HepG2 (cell line): Measurements from ENCODE around the gene MRPS18C. TPM values are rescaled to one million over a fixed set of nuclear protein-coding genes. Genes with fewer than 3 reads are reported as not detected.

Experiments used
- BRF2 ChIP-seq: sonication (generic); formaldehyde crosslinking; IDR thresholded peaks from 2 replicates; pipeline ENCODE4 v1.8.1; 2022; ENCODE audit warnings: mild to moderate bottlenecking, missing genetic modification reagents
- CREBL2 ChIP-seq: sonication (generic); formaldehyde crosslinking; IDR thresholded peaks from 2 replicates; pipeline ENCODE4 v1.8.1; 2023; ENCODE audit warnings: missing genetic modification reagents, mild to moderate bottlenecking, borderline replicate concordance
- HMGXB3 ChIP-seq: sonication (generic); formaldehyde crosslinking; IDR thresholded peaks from 2 replicates; pipeline ENCODE4 v1.4.0; 2020; ENCODE audit warnings: missing genetic modification reagents, borderline replicate concordance
- KMT2B ChIP-seq: IDR thresholded peaks from 2 replicates; pipeline ENCODE4 v1.6.1; 2016; ENCODE audit warnings: missing genetic modification reagents, missing compliant biosample characterization
- MAF1 ChIP-seq: sonication (generic); formaldehyde crosslinking; IDR thresholded peaks from 2 replicates; pipeline ENCODE4 v1.5.0; 2020; ENCODE audit warnings: missing genetic modification reagents, borderline replicate concordance
- NFE2L2 ChIP-seq: fragments of 150-350 bp; IDR thresholded peaks from 2 replicates; pipeline ENCODE4 v1.6.1; 2014; ENCODE audit warnings: low read length
- PRDM4 ChIP-seq: sonication (generic); formaldehyde crosslinking; IDR thresholded peaks from 2 replicates; pipeline ENCODE4 v1.9.0; 2021; ENCODE audit warnings: missing genetic modification reagents, borderline replicate concordance
- RELA ChIP-seq: sonication (generic); formaldehyde crosslinking; IDR thresholded peaks from 2 replicates; pipeline ENCODE4 v1.4.0; 2020; ENCODE audit warnings: missing genetic modification reagents
- SETDB1 ChIP-seq: sonication (generic); formaldehyde crosslinking; IDR thresholded peaks from 2 replicates; pipeline ENCODE4 v1.5.1; 2020; ENCODE audit warnings: missing genetic modification reagents, mild to moderate bottlenecking, borderline replicate concordance
- TBX3 ChIP-seq: fragments of 450-650 bp; IDR thresholded peaks from 2 replicates; pipeline ENCODE4 v1.6.1; 2017; ENCODE audit warnings: antibody characterized with exemption, mild to moderate bottlenecking, inconsistent platforms, borderline replicate concordance
- ZC3H4 ChIP-seq: sonication (generic); formaldehyde crosslinking; IDR thresholded peaks from 2 replicates; pipeline ENCODE4 v1.4.0; 2020; ENCODE audit warnings: missing genetic modification reagents, borderline replicate concordance
- ZFP91 ChIP-seq: sonication (generic); formaldehyde crosslinking; IDR thresholded peaks from 2 replicates; pipeline ENCODE4 v1.9.0; 2022; ENCODE audit warnings: missing genetic modification reagents, mild to moderate bottlenecking, borderline replicate concordance
- ZNF232 ChIP-seq: sonication (generic); formaldehyde crosslinking; IDR thresholded peaks from 2 replicates; pipeline ENCODE4 v1.4.0; 2020; ENCODE audit warnings: missing genetic modification reagents, borderline replicate concordance
- ZNF33B ChIP-seq: sonication (generic); formaldehyde crosslinking; IDR thresholded peaks from 2 replicates; pipeline ENCODE4 v1.5.1; 2020; ENCODE audit warnings: mild to moderate bottlenecking, missing genetic modification reagents
- ZNF354B ChIP-seq: sonication (generic); formaldehyde crosslinking; IDR thresholded peaks from 2 replicates; pipeline ENCODE4 v1.8.0; 2022; ENCODE audit warnings: mild to moderate bottlenecking, missing genetic modification reagents
- ZNF530 ChIP-seq: sonication (generic); formaldehyde crosslinking; IDR thresholded peaks from 2 replicates; pipeline ENCODE4 v1.5.0; 2020; ENCODE audit warnings: low read depth, mild to moderate bottlenecking, missing genetic modification reagents
- ZNF740 ChIP-seq: sonication (generic); formaldehyde crosslinking; IDR thresholded peaks from 2 replicates; pipeline ENCODE4 v1.4.0; 2020; ENCODE audit warnings: missing genetic modification reagents
- ZNF776 ChIP-seq: sonication (generic); formaldehyde crosslinking; IDR thresholded peaks from 2 replicates; pipeline ENCODE4 v1.4.0; 2020; ENCODE audit warnings: mild to moderate bottlenecking, missing genetic modification reagents
- polyA plus RNA-seq, 8 experiments: library from polyadenylated mRNA; depleted of rRNA in 3 of 8; stranded (reverse) in 7 of 8; unstranded in 1 of 8; fragments of >200 nt; fragmentation: Illumina TruSeq in 4 of 8; extraction: Trizol in 4 of 8; gene quantifications; 2 replicates each; pipeline versions ENCODE4 v1.2.1 to v1.2.3, GENCODE V29; 2011 to 2016; ENCODE audit warnings: low read depth in 4 of 8, missing spikeins in 1 of 8, mixed read lengths in 1 of 8; ENCODE audit not compliant: insufficient read depth in 1 of 8
- total RNA-seq, 5 experiments: library from RNA; depleted of rRNA; stranded (reverse); fragments of >200 nt; fragmentation: Illumina TruSeq; extraction: Trizol; gene quantifications; 2 replicates each; pipeline ENCODE4 v1.2.3, GENCODE V29; 2016; ENCODE audit warnings: low read depth in 1 of 5

MRPS18C gene
- total and polyA plus RNA-seq, 2 of the 13 experiments (the other 11 are each of a cell fraction or from before 2014, with no cell fraction given): 45.4 to 124 TPM

GRCh38 chr4:83455281-83456183 is at the start of gene MRPS18C, which contains the start of gene HELQ (continued):
- TF ChIP-seq ZNF776 (CRISPR knock-in tag): no peak
- peak; percentile 92; the same call in 1 of the 2 replicates for TF ChIP-seq BRF2
- TF ChIP-seq ZNF232 (CRISPR knock-in tag): 0 out of 2 replicates have a peak, but pooled peaks have one; percentile 73
- TF ChIP-seq TBX3: no peak
- TF ChIP-seq ZFP91 (CRISPR knock-in tag): peak; percentile 92
- no peak for TF ChIP-seq NFE2L2
- peak; percentile 98 for TF ChIP-seq KMT2B
- no peak for TF ChIP-seq PRDM4 (CRISPR knock-in tag)
- peak; percentile 90 for TF ChIP-seq HMGXB3 (CRISPR knock-in tag)
- TF ChIP-seq SETDB1: no peak
- no peak for TF ChIP-seq CREBL2
- peak; percentile 92; the same call in 1 of the 2 replicates for TF ChIP-seq ZNF354B (CRISPR knock-in tag)
- peak; percentile 61; the same call in 1 of the 2 replicates for TF ChIP-seq ZC3H4 (CRISPR knock-in tag)
- TF ChIP-seq RELA (CRISPR knock-in tag): peak; percentile 88; the same call in 1 of the 2 replicates
- no peak for TF ChIP-seq ZNF530 (CRISPR knock-in tag)
- TF ChIP-seq ZNF33B: no peak
- no peak; the same call in 1 of the 2 replicates for TF ChIP-seq MAF1 (CRISPR knock-in tag)
- no peak for TF ChIP-seq ZNF740 (CRISPR knock-in tag)
